Ovary (tissue), 9 donors: Measurements from ENCODE around the gene JAM3. TPM values are rescaled to one million over a fixed set of nuclear protein-coding genes. Genes with fewer than 3 reads are reported as not detected.

Experiments
- DNase-seq, 5 donors: peaks; one replicate each; pipeline ENCODE4 v3.0.0-alpha.2; 2019 to 2020
- H3K27ac ChIP-seq, 2 donors: fragments of 200-600 bp; one replicate each; pipeline versions ENCODE4 v1.5.1 to v1.8.0; 2019 to 2022
- H3K27me3 ChIP-seq: fragments of 200-600 bp; one replicate; pipeline ENCODE4 v1.8.0; 2022
- H3K36me3 ChIP-seq: fragments of 200-600 bp; sonication (generic); one replicate; pipeline ENCODE4 v1.5.1; 2019
- H3K4me1 ChIP-seq: one replicate; pipeline ENCODE4 v1.8.1; 2013; ENCODE audit warnings: mild to moderate bottlenecking, moderate library complexity; ENCODE audit not compliant: insufficient read depth
- H3K4me3 ChIP-seq: fragments of 200-600 bp; sonication (generic); one replicate; pipeline ENCODE4 v1.5.1; 2017
- H3K9me3 ChIP-seq, 2 donors: fragments of 200-600 bp in 1 of 2; sonication (generic) in 1 of 2; one replicate each; pipeline versions ENCODE4 v1.5.1 to v1.8.1; 2013 to 2019; ENCODE audit warnings: mild to moderate bottlenecking in 1 of 2, moderate library complexity in 1 of 2
- EP300 ChIP-seq: sonication (generic); formaldehyde crosslinking; IDR thresholded peaks from one replicate; pipeline ENCODE4 v1.6.1; 2017; ENCODE audit warnings: antibody characterized with exemption
- POLR2A ChIP-seq: fragments of 450-650 bp; IDR thresholded peaks from one replicate; pipeline ENCODE4 v1.6.1; 2017; ENCODE audit warnings: antibody characterized with exemption, mild to moderate bottlenecking, moderate library complexity
- WGBS, 3 donors: extraction: QIAGEN DNeasy Blood & Tissue Kit in 1 of 3; methylation state at CpG; one replicate each; pipeline versions ENCODE4 v1.1.5 to v1.1.7; 2013 to 2017; 5-methylcytosine and 5-hydroxymethylcytosine counted together
- intact Hi-C, 4 donors: fragments of 100-400 bp; cut with DNase I; formaldehyde crosslinking; loops; one replicate each; pipeline versions ENCODE4 v1.11.0 to v1.15.1; 2022 to 2023
- polyA plus RNA-seq, 2 donors: library from polyadenylated mRNA; stranded (reverse); fragments of 200-250 nt in 1 of 2; fragments of 350-450 nt in 1 of 2; fragmentation: Illumina TruSeq in 1 of 2; extraction: RNeasy Lipid Tissue Mini Kit (QIAGEN cat#74804) in 1 of 2; gene quantifications; one replicate each; pipeline ENCODE4 v1.2.3, GENCODE V29; 2013 to 2014
- total RNA-seq, 7 donors: library from RNA; depleted of rRNA in 2 of 7; stranded (reverse); fragments of >200 nt in 2 of 7; fragmentation: NEBNext Ultra II Directional in 3 of 7; extraction: Animal tissue kit (Norgen Biotek cat#: 25700) in 3 of 7; gene quantifications; one replicate each; pipeline versions ENCODE4 v1.1.0 to v1.2.4, GENCODE V29; 2016 to 2023
- TF ChIP-seq, protein P1 (sequence below), 3 donors: fragments of 450-650 bp in 2 of 3; fragments of 200-600 bp in 1 of 3; IDR thresholded peaks; one replicate each; pipeline versions ENCODE4 v1.5.1 to v1.8.0; 2016 to 2022; ENCODE audit warnings: antibody characterized with exemption in 3 of 3, mild to moderate bottlenecking in 1 of 3
- donor health status: DM: no; HTN: no; CAD: no; lungs with moderate emphysema.
- donor health status: DM: no; HTN: no; CAD: no.
- donor health status: Bipolar disorder and iron deficiency.
- donor health status: DM: yes; HTN: yes; CAD: no.
- donor health status: DM: no; HTN: no; CAD: no.
- donor health status: DM: yes; HTN: yes; CAD: no.

The JAM3 gene
- total and polyA plus RNA-seq, 9 donors = 32.5 to 95.0 (median 72.3) TPM

DNA sequence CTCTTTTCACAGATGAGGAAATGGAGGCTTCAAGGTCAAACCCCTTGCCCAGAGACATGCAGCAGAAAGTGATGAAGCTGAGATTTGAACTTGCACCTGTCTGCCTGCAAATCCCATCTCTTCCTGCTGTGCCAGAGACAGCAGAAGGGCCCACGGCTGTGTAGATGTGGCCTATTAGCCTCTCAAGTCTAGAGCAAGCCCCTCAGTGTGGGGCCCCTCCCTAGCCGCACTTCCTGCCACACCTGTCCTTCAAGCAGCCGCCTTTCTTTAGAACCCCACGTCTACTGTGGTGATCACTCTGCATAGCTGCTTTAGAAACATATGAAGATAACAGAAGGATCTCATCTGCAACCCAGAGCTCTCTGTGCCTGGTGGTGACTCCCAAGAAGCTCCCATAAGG, 41.2 kb upstream of the JAM3 start:
- no peaks in the 10 kb centered on the region for H3K27me3 ChIP-seq
- H3K36me3 ChIP-seq = no peaks in the 10 kb centered on the region
- H3K4me1 ChIP-seq = no peaks in the 10 kb centered on the region
- TF ChIP-seq EP300 = no peak
- TF ChIP-seq POLR2A = no peak
- TF ChIP-seq, protein P1, sequence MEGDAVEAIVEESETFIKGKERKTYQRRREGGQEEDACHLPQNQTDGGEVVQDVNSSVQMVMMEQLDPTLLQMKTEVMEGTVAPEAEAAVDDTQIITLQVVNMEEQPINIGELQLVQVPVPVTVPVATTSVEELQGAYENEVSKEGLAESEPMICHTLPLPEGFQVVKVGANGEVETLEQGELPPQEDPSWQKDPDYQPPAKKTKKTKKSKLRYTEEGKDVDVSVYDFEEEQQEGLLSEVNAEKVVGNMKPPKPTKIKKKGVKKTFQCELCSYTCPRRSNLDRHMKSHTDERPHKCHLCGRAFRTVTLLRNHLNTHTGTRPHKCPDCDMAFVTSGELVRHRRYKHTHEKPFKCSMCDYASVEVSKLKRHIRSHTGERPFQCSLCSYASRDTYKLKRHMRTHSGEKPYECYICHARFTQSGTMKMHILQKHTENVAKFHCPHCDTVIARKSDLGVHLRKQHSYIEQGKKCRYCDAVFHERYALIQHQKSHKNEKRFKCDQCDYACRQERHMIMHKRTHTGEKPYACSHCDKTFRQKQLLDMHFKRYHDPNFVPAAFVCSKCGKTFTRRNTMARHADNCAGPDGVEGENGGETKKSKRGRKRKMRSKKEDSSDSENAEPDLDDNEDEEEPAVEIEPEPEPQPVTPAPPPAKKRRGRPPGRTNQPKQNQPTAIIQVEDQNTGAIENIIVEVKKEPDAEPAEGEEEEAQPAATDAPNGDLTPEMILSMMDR (IDR thresholded peaks at IDR 0.05) = no peak
- no peak overlapping the region for H3K27ac ChIP-seq
- 67 to 72% (median 68%) methylated on average over 4 of the region's 4 CpGs for WGBS, 3 donors
- H3K4me3 ChIP-seq = no peak overlapping the region
- DNase-seq = no peak
- no peaks in the 10 kb centered on the region for H3K9me3 ChIP-seq
- intact Hi-C loops = no loop called here

- H3K27ac ChIP-seq = no peak overlapping the region
- WGBS, 3 donors = 74 to 80% (median 78%) methylated on average over 3 of the region's 3 CpGs
- H3K36me3 ChIP-seq = no peaks in the 10 kb centered on the region
- H3K9me3 ChIP-seq = no peaks in the 10 kb centered on the region
- intact Hi-C loops = no loop called here
- peaks cover 2% of the 10 kb centered on the region for H3K4me1 ChIP-seq
- H3K4me3 ChIP-seq = no peak overlapping the region
- DNase-seq = no peak
- no peaks in the 10 kb centered on the region for H3K27me3 ChIP-seq
- TF ChIP-seq POLR2A (no peak), EP300 (no peak)
- TF ChIP-seq, protein P1 (IDR thresholded peaks at IDR 0.05) = no peak
These were observed 40.4 kb upstream of the JAM3 start for GRCh38 chr11:134028368-134028920.

- TF ChIP-seq, protein P1 (IDR thresholded peaks at IDR 0.05) = no peak
- TF ChIP-seq EP300 (no peak), POLR2A (no peak)
- DNase-seq = no peak
- Histone ChIP-seq H3K4me3 (no peak overlapping the region), H3K27ac (no peak overlapping the region), H3K9me3 (no peaks in the 10 kb centered on the region), H3K4me1 (peaks cover 7% of the 10 kb centered on the region), H3K36me3 (no peaks in the 10 kb centered on the region), H3K27me3 (no peaks in the 10 kb centered on the region)
- intact Hi-C loops = loop anchor here in 2 of 4 donors (10.0 kb wide), 2 partner anchors 76 to 194 kb away; partner anchors contain the start of genes IGSF9B (in 1 of the 2), NCAPD3 (in 1 of the 2) and VPS26B (in 1 of the 2)
- 25 to 43% (median 32%) methylated on average over 16 of the region's 16 CpGs for WGBS, 3 donors
These were observed 38.0 kb upstream of the JAM3 start for GRCh38 chr11:134030853-134031252.

DNA sequence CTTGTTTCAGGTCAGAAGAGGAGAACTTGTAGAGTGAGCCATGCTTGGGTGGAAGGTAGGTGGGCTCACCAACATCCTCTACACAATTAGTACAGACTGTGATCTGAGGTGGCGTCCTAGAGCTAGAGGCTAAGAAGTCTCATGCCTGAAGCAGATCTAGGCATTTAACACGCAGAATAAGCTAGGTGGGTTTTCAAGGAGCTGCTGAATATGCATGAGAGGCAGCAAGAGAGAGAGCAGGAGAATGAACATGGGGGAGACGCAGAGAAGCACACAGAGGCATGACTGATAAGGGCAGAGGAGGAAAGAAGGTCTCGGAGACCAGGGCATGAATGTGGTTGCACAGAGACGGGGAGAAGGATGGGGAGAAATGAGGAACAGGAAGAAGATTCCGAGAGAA, 36.8 kb upstream of the JAM3 start:
- no peaks in the 10 kb centered on the region for H3K9me3 ChIP-seq
- WGBS, 3 donors = 59 to 83% (median 74%) methylated on average over 6 of the region's 6 CpGs
- H3K4me3 ChIP-seq = no peak overlapping the region
- no peaks in the 10 kb centered on the region for H3K27me3 ChIP-seq
- DNase-seq = no peak
- peaks cover 7% of the 10 kb centered on the region for H3K4me1 ChIP-seq
- H3K27ac ChIP-seq = no peak overlapping the region
- H3K36me3 ChIP-seq = no peaks in the 10 kb centered on the region
- TF ChIP-seq EP300 (no peak), POLR2A (no peak)
- TF ChIP-seq, protein P1 (IDR thresholded peaks at IDR 0.05) = no peak
- intact Hi-C loops = loop anchor here in 2 of 4 donors (10.0 kb wide), 2 partner anchors 77 to 193 kb away; partner anchors contain the start of genes IGSF9B (in 1 of the 2), NCAPD3 (in 1 of the 2) and VPS26B (in 1 of the 2)
